DMS 273 (cell line): ENCODE measurements around the gene SYNDIG1L.
A peak's percentile ranks its signal among the peaks of the same experiment; 100 is the strongest.
"Not testable (repeated sequence)": the region's sequence is repeated elsewhere in the genome, so short reads cannot be mapped to it uniquely, and the experiment has no call there.

Experiments used
- DNase-seq: peaks from one replicate; lab custom pipeline; 2025; ENCODE audit not compliant: unreplicated experiment; lab: John Stamatoyannopoulos, UW

SYNDIG1L gene

DNA sequence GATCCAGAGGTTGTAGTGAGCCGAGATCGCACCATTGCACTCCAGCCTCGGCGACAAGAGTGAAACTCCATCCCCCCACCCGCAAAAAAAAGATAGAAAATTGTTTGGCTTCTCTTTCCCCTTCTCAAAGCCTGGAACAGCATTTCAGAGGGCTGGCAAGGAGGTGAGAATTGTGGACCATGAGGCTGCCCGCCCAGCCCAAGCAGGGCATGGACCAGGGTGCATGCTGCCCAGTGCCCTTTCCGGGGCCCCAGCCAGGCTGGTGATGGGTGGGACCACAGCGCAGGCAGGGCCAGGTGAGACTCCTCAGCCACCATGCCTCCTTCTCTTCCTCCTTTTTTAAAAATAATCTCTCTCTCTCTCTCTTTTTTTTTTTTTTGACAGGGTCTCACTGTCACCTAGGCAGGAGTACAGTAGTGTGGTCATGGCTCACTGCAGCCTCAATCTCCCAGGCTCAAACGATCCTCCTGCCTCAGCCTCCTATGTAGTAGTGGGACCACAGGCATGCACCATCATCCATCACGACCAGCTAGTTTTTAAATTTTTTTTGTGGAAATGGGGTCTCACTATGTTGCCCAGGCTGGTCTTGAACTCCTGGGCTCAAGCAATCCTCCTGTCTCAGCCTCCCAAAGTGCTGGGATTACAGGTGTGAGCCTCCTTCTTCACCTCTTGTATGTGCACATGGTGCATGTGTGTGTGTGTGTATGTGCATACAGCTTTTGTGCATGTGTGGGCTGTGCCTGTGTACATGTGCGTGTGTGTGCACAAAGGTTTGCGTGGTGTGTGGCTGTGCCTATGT, 22.2 kb downstream of the SYNDIG1L start:
- DNase-seq: no peak

DNA sequence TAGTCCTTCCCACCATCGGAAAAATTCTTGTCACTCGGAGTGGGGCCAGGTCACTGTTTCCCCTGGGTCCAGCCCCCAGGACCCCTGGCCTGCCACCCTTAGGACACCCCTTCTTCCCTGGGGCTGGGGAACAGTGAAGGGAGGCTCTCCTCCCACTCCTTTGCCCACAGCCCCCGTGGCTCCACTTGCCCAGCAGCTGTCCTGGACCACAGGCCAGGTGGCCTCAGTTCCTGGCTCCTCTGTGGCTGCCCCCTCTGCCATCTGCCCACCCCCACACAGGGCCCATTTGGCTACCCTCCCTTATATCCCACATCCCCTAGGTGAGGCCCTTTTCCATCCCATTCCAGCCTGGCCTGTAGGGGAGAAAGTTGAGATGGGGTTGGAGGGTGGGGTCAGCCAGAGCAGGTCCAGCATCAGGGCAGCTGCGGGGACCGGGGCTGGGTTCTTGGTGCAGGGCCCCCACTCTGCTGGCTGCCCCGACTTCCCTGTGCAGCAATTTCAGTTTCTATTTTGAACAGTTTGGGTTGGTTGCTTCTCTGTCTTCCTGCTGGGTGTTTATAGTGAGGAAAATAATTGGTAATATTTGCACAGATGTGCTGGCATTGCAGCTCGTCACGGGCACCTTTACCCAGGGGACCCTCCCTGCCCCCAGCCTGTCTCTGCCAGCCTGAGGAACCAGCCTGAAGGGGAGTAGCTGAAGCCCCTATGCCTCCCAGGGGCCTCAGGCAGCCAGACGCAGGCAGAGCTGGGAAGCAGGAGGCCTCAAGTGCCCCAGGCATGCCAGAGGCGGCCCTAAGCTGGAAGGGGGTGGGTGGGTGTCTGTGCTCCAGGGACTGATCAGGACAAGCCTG, 23.4 kb downstream of the SYNDIG1L start:
- DNase-seq: peak; percentile 31

DNA sequence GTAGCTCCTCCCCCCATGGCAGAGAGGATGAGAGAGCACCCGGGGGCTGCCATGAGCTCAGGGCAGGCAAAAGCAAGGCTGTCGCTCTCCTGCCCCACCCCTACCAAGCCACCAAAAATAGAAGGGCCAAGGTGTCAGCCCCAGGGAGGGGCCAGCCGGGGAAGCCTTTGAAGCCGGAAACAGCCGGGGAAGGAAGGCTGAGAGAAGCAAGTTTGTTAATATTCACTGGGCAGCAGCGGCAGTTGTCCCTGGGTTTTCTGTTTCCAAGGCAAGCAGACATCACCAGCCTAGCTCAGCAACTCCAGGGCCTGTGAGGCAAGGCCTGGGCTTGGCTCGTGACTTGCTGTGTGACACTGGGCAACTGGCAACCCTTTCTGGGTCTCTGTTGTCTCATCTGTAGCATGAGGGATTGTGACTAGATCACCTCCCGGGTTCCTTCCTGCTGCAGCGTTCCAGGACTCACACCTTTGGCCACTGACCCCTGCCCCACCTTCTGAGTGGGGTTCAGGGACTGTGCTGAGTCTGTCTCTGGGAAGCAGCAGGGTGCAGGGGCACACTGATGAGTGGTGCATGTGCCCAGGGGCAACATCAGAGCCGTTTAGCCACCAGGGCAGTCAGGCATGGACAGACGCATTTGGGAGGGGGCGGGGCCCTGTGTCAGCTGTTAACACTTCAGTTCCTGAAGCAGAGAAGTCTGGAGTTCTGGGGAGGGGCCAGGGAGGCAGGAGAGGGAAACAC, 24.3 kb downstream of the SYNDIG1L start:
- peak; percentile 81 for DNase-seq

DNA sequence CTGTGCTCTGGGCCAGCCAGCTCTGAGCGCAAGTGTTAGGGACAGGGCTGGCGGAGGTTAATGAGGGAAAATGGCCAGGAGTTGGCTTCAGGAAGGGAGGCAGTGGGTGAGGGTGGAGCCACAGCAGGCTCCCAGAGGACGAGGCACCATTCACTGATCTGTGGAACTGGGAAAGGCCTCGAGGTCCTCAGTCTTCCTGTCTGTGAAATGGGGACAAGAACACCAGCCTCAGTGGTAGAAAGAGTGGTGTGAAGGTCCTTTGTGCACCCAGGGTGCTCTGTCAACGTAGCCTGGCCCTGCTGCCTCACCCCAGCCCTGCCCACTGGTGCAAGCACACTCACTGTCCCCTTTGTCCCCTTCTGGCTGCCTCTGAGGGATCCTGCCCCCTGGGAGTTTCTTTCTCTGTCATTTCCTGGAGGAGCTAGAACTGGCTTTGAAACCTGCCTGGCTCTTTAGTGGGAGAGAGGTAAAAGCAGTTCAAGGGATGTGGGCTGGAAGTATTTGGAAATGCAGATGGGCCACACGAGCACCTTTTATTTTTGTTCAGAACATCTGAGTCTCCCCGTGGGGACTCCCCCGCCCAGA, 25.0 kb downstream of the SYNDIG1L start:
- no peak for DNase-seq

DNA sequence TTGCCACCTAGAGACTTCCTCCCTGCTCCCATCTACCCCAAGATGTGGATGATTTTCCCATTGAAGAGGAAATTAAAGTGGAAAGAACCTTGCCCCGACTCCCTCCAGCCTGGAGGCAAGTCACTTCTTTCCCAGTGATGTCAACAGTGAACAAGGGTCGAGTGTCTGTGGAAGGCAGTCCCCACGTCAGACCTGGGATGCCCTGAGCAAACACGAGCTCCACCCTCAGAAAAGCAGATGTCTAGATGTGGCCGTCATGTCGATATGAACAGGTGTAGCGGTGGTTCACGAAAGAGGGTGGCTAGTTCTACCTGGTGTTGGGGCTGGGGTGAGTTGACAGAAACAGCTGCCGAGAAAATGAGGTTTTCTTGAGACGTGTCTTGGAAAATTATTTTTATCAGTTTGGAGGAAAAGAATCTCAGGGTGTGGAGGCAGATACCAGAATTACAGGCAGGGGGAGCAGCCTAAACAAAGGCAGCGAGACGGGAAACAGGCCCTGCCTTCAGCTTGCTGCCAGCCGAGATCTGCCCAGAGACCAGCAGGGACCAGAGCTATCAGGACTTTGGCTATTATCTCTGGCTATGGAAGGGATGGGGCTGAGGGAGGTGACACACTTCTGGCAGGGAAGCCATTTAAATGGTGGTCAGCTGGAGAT, 25.9 kb downstream of the SYNDIG1L start:
- DNase-seq: peak; percentile 55

DNA sequence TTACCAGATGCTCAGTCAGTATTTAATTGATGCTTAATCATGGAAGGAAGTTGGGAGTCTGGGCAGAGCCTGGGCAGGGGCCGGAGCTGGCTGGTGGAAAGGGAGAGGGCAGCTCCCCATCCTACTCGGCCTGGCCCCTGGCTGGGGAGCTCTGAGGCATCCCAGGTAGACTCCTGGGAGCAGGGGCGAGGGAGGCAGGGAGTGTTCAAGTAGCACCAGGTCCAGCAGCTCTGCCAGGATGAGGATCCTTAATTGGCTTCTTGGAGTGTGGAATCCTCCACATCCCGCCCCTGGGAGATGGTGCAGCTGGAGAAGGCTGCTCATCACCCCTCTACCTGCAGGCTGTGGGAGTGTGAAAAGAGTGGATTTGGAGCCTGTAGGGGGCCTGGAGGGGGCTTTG, 30.9 kb downstream of the SYNDIG1L start:
- DNase-seq: no peak

DNA sequence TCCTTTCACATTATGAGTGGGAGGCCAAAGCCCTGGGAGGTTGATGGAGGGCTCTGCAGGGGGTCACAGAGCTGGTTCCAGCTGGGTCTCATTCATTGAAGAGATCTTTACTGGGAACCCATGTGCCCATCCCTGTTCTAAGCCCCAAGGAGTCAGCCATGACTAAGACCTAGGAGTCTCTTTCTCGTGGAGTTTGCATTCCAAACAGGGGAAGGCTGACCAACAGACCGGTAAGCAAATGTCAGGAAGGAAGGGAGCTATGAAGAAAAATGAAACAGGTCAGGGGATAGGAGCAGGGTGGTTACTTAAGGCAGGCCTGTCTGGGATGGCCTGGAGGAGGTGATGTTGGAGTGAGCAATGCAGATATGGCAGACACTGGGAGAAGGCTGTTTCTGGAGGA, 31.5 kb downstream of the SYNDIG1L start:
- DNase-seq: no peak

DNA sequence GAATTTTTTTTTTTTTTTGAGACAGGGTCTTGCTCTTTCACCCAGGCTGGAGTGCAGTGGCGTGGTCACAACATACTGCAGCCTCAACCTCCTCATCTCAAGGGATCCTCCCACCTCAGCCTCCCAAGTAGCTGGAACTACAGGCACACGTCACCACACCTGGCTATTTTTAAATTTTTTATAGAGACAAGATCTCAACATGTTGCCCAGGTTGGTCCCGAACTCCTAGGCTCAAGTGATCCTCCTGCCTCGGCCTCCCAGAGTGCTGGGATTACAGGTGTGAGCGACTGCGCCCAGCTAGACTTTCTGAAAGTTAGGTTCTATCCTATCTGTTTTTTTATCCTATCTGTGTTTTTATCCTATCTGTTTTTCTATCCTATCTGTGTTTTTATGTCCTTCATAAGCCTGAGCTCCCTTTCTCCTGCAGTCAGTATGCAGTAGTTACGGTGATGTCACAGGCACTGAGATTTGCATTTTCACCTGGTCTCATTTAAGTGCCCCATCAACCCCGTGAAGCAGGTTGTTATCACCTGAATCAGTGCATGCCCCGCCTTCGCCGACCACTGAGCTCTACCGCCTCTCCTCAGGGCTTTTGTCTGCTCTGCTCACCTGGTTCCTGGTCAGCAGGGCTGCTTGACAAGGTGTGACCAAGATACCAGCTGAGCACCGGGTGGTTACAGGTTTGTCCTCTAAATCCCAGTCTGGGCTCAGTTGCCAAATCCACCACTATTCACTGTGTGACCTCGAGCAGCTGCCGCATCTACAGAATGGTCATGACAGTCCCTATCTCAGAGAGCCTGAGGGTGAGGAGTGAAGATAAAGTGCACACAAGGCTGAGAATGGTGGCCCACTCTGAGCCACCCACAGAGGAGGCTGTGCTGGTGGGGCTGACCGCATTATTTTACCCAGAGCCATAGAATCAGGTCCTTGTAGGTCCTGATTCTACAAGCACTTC, 33.1 kb downstream of the SYNDIG1L start:
- no peak for DNase-seq

DNA sequence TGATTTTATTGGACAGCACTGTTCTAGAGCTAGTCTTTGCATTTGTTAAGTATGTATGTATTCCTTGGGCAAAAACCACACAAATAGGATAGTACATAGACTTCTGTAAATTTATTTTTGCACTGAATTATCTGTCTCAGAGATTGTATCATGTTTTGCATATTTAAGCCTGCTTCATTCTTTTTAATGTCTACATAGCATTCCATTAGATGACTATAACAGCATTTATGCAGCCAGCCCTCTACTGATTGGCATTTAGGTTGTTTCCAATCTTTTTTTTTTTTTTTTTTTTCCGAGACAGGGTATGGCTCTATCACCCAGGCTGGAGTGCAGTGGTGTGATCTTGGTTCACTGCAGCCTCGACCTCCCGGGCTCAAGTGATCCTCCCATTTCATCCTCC, 34.5 kb downstream of the SYNDIG1L start:
- no peak for DNase-seq

DNA sequence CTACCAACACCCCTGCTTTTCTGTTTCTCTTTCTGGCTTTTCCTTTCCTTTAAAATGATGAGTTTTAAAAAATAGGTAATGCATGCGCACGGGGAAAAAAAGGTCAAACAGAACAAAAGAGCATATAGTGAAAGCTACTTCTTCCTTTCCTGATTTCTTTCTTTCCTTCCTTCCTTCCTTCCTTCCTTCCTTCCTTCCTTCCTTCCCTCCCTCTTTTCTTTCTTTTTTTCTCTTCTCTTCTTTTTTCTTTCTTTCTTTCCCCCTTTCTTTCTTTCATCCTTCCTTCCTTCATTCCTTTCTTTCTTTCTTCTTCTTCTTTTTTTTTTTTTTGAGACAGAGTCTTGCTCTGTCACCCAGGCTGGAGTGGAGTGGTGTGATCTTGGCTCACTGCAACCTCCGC, 35.5 kb downstream of the SYNDIG1L start:
- not testable (repeated sequence) for DNase-seq

DNA sequence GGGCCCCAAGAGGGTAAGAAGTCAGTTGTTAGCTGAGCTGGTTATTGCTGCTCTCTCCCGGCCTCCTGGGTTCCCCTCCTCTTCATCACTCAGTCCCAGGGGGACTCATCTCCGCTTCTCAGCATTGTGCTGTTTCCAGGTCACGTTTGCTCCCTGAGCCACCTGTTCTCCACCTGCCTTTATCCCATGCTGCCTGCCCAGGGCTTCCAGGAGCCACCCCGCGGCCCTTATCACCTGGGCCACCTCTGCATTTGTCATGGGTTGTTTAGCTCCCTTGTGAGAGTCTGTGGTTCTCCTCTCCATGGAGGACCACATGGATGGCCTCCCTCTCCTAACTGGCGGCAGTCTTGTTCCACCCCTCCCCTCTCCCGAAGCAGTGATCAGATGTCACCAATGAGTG, 36.0 kb downstream of the SYNDIG1L start:
- DNase-seq: no peak

DNA sequence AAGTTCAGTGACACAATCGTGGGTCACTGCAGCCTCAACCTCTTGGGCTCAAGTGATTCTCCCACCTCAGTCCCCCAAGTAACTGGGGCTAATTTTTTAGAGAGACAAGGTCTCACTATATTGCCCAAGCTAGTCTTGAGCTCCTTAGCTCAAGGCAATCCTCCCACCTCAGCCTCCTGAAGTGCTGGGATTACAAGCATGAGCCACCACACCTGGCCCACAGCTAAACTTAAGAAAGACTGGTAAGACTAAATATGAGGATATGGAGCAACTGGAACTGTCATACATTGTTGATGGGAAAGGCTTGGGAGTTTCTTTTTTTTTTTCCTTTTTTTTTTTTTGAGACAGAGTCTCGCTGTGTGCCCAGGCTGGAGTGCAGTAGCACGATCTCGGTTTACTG, 43.8 kb downstream of the SYNDIG1L start:
- DNase-seq: no peak

DNA sequence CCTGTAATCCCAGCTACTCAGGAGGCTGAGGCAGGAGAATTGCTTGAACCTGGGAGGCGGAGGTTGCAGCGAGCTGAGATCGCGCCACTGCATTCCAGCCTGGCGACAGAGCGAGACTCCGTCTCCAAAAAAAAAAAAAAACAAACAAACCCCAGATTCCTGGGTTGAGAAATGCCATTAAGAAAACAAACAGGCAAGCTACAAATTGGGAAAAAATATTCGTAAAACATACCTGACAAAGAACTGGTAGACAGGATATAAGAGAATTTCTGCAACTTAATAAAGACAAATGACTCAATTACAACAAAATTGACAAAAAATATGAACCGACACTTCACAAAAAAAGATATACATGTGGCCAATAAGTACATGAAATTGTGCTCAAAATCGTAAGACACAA, 44.4 kb downstream of the SYNDIG1L start:
- DNase-seq: not testable (repeated sequence)

DNA sequence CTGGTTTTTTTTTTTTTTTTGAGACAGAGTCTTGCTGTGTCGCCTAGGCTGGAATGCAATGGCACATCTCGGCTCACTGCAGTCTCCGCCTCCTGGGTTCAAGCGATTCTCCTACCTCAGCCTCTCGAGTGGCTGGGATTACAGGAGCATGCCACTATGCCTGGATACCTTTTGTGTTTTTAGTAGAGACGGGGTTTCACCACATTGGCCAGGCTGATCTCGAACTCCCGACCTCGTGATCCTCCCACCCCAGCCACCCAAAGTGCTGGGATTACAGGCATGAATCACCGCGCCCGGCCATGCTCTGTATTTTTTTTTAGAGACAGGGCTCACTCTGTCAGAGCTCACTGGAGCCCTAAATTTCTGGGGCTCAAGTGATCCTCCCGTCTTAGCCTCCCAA, 45.2 kb downstream of the SYNDIG1L start:
- no peak for DNase-seq

DNA sequence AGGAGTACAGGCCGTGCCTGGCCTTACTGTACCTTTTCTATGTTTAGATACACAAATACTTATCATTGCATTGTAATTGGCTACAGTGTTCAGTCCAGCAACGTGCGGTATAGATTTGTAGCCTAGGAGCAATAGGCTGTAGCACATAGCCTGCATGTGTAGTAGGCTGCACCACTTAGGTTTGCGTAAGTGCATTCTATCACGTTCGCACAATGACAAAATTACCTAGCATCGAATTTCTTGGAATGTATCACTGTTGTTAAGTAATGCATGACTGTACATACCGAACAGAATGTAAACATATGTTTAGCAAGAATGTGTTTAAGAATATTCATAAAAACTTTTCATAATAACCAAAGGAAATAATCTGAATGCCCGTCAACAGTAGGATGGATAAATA, 45.8 kb downstream of the SYNDIG1L start:
- DNase-seq: no peak

DNA sequence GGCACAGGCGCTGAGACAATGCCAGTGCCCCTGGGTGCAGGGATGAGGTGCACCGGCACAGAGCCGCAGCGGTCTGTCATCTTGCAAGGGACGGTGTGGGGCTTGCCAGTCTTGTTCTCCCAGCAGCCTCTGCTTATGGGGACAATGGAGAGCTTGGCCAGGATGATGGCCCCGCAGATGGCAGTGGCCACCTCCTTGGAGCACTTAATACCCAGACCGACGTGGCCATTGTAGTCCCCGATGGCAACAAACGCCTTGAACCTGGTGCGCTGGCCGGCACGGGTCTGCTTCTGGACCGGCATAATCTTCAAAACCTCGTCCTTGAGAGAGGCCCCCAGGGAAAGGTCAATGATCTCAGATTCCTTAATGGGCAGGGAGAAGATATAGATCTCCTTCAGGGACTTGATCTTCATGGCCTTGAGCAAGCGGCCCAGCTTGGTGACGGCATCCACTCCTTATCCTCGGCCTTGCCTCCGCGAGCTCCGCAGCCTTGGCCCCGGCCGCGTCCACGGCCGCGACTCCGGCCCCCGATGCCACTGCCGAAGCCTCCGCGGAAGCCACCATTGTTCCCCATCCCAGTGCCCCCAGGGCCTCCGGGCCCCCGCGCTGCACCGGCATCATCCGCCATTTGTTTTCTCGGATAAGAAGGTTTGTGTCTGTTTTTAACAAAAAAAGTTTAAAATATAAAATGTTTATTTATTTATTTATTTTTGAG, 47.9 kb downstream of the SYNDIG1L start:
- no peak for DNase-seq

DNA sequence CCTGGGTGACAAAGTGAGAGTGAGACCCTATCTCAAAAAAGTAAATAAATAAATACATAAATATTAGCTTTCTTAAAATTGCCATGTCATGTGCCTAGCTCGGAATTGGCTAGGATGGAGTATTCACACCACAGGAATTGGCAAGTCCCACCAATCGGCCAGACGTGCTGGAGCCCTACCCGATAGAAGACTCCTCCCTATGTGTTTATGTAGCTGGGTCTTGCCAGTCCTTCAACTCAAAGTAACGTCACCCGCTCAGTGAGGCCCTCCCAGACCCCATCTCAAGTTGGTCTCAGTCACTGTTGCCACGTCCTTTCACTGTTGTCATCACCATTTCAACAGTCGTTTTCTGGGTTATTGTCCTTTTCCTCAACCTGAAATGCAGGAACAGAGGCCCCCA, 57.6 kb downstream of the SYNDIG1L start:
- no peak for DNase-seq

DNA sequence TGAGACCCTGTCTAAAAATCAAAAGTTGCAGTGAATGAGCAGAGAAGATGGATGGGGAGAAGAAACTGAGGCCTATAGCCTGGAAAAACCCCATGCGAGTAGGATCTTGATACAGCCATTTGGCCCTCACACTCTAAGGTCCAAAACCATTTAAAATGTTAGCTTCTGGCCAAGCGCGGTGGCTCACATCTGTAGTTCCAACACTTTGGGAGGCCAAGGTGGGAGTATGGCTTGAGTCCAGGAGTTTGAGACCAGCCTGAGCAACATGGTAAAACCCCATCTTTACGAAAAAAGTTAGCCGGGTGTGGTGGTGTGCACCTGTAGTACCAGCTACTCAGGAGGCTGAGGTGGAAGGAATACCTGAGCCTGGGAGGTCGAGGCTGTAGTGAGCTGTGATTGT, 58.0 kb downstream of the SYNDIG1L start:
- no peak for DNase-seq

DNA sequence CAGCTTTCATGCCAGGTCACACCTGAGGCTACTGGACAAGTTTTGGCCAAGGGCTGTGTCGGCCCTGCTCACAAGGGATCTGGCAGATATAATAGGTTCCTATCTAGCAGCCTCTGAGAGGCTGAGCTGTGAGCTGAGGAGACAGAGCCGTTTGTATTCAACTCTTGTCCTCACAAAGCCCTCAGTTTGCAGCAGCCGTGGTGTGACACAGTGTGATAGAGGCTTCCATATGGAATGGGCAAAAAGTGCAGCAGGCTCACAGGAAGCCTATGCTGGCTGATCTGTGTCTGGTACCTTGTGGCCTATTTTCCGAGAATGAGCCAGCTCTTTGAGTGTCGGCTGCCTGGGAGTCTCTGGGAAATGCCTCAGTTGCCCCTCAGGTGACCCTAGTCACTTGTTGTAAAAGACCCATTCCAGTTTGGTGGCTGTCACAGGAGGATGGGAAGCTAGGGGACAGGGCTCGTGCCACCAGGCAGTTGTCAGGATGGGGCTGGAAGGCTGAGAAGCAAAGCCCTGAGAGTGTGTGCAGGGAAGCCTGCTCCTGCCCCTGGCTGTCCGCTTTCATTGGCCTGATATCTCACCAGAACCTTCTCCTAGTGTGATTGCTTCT, 61.6 kb downstream of the SYNDIG1L start:
- DNase-seq: no peak
